HG03460 (cell line): ENCODE data around the gene PFAS.
"Not testable (repeated sequence)": the region's sequence is repeated elsewhere in the genome, so short reads cannot be mapped to it uniquely, and the experiment has no call there.

Experiments
- ATAC-seq: cut with Tn5 transposase; IDR thresholded peaks from one replicate; pipeline ENCODE4 v1.9.1; 2021; ENCODE audit not compliant: unreplicated experiment

PFAS gene

GRCh38 chr17:8225813-8226535, 23.1 kb upstream of the PFAS start:
- ATAC-seq = no peak

DNA sequence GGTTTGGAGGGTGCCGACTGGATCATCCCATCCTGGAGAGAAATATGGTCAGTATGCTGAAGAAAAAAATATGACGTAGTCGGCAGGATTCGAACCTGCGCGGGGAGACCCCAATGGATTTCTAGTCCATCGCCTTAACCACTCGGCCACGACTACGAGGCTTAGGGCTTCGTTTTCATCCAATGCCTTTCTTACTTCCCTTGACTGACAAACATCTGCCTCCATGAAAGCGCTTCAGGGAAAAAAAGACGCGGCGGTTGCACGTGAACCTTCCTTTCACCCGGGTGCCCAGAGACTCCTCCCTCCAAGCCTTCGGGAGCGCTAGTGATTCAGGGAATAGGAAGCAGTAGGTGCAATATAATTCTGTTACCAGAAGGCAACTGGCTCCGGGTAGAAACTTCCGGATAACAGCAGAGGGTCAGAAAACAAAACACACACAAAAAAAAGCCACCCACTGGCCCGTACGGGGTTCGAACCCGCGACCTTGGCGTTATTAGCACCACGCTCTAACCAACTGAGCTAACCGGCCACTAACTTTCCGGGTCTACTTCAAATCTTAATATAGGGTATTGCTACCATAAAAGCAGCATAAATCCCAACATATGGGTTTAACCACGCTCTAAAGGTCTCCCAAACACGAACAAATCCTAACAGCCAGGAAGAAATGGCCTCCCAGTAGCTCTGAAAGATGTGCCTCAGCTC, 22.4 kb upstream of the PFAS start:
- no peak for ATAC-seq

GRCh38 chr17:8227238-8227581, 21.9 kb upstream of the PFAS start:
- ATAC-seq = no peak

GRCh38 chr17:8231701-8232100, 17.4 kb upstream of the PFAS start:
- no peak for ATAC-seq

DNA sequence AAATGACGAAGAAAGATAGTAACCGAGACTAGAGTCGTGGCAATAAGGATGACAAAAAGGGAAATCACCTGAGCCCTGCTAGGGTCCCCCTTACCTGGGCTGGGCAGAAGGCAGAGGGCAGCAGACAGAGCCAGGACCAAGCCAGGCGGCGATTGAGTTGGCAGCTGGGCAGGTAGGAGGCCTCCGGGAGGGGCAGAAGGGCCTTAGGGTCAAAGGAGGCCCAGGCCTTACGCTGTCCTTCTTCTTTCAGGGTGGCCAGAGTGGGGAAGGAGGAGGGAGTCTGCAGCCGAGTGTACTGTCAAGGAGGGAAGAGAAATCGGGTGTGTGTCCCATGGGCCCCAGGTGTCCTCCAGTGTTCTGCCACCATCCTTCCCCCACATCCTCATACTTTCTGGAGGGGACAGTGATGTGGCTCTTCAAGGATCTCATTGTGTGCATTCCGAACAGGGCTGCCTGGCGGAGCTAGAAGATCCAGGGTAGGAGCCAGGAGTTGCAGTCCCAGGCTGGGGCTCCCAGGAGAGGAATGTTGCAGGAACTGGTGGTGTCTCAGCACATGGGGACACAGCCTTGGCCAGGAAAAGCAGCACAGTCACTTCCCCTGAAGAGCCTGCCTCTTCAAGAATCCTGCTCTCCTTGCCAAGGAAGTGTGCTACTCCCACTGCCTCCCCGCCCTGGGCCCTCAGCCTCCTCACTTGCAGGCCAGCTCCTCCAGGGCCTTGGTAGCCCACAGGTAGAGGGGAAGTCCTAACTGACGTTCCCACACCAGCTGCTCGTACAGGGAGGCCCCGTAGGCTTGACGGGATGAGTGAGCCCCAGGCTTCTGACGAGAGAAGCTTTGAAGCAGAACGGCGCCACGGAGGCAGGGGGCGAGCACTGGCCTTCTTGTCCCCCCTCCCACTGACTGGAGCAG, 14.5 kb upstream of the PFAS start:
- no peak for ATAC-seq

DNA sequence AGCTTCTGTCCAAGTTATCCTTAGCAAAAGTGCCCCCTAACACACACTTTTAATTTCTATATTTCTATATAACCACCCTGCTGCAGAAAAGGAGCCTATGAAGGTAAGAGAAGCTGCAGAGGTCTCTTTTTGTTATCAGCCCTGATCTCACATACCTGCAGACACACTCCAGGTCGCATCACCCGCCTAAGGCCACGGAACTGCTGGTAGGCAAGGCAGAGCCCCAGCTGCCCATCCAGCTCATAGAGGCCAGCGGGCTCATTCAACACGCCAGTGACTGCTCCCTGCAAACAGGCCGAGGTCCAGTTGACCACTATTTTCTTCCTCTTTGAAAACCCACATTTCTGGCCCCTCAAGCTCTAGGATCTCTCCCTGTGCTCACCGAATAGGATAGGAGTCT, 13.4 kb upstream of the PFAS start:
- ATAC-seq = no peak

DNA sequence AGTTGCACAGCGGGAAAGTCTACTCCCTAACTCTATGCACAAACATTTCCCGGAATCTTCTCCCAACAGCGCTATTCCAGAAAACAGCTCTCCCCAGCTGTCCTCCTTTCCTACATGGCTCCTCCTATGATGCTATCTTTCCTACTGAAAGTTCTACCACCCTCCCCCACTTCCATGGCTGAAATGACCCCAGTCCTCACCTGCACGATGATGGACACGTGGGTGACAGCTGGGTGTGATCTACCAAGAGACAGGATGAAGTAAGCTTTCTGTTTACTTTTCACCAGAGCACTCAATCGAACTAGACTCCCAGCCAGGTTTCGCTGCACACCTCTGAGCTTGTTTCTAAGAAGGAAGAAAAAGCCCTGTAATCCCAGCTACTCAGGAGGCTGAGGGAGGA, 11.9 kb upstream of the PFAS start:
- no peak for ATAC-seq

GRCh38 chr17:8237886-8238285, 11.2 kb upstream of the PFAS start:
- no peak for ATAC-seq

GRCh38 chr17:8243827-8244226, 5.3 kb upstream of the PFAS start:
- ATAC-seq = no peak

DNA sequence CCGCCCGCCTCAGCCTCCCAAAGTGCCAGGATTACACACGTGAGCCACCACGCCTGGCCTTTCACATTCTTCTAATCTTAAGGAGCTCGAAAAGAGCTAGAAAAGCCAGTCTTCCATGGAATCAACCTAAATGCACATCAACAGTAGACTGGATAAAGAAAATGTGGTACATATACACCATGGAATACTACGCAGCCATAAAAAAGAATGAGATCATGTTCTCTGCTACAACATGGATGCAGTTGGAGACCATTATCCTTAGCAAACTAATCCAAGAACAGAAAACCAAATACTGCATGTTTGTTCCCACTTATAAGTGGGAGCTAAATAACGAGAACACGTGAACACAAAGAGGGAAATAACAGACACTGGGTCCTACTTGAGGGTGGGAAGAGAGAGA, 4.3 kb upstream of the PFAS start:
- ATAC-seq = no peak

DNA sequence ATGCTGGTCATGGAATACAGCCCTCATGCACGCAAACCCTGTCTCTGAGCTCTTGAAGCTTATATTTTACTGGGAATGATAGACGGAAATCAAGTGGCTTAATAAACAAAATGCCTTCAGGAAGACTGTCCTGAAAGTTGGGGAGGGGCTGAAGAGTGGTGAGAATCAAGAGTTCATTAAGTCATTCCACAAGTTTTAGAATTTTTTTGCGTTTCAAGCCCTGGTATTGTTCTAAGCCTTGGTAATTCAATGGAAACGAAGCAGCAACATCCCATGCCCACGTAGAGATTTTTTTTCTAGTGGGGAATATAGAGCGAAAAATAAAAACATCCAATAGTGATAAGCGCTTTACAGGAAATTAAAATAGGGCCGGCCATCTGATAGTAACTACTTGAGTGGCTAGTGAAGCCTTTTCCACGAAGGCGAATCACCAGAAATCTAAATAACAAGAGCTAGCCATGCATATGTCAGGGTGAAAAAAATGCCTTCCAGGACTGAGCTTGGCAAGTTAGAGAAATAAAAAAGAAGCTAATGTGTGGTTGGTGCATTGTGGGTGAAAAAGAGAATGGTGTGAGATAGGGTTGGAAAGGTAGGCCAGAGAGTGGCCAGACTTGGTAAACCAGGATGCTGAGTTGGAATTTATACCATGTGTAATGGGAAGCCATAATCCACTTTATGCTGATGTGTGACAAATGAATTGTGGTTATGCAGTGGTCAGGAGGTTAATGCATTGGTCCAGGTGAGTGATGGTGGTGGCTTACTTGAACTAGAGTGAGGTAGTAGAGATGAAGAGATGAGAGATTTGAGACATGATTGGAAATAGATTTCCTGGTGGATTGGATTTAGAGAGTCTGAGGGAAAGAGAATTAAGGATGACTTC, 772 bp downstream of the PFAS start:
- ATAC-seq = no peak

GRCh38 chr17:8251411-8251810, 2.3 kb downstream of the PFAS start:
- ATAC-seq = not testable (repeated sequence)

GRCh38 chr17:8253801-8254200, 4.7 kb downstream of the PFAS start:
- no peak for ATAC-seq

- no peak for ATAC-seq
Measured at GRCh38 chr17:8254881-8255280, 5.8 kb downstream of the PFAS start.

- ATAC-seq = no peak
Measured at GRCh38 chr17:8255499-8255898, 6.4 kb downstream of the PFAS start.

DNA sequence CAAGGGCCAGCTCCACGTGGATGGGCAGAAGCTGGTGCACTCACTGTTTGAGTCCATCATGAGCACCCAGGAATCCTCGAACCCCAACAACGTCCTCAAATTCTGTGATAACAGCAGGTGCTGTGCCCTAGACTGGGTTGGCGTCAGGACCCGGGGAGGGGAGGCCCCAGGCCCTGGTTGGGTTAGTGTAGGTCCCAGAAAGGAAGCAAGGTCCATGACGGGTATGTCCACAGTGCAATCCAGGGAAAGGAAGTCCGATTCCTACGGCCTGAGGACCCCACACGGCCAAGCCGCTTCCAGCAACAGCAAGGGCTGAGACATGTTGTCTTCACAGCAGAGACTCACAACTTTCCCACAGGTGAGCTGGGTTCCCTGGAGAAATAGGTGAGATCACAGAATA, 7.2 kb downstream of the PFAS start:
- no peak for ATAC-seq

DNA sequence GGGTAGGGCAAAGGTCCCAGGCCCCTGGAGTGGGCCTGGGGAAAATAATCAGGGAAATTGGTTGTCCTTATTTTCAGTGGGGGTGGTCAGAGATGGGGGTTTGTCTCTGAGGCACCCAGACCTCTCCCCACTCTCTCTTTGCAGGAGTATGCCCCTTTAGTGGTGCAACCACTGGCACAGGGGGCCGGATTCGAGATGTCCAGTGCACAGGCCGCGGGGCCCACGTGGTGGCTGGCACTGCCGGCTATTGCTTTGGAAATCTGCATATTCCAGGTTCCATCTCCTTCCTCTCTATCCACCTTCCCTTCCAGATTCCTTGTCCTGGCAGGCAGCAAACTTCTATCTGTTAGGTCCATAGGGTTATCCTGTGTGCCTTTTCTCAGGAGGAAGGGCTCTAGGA, 7.6 kb downstream of the PFAS start:
- no peak for ATAC-seq

- no peak for ATAC-seq
Measured at GRCh38 chr17:8257801-8258200, 8.7 kb downstream of the PFAS start.

GRCh38 chr17:8264320-8264719, 15.2 kb downstream of the PFAS start:
- no peak for ATAC-seq

- no peak for ATAC-seq
Measured at GRCh38 chr17:8264836-8265542, 15.9 kb downstream of the PFAS start.
